IMR-90 (cell line): ENCODE data around the gene PRM3.

Source experiments
- CTCF ChIP-seq: conservative IDR thresholded peaks from 2 replicates; pipeline ENCODE4 v1.5.1; 2012; ENCODE audit warnings: mild to moderate bottlenecking, low read depth, low read length, improper control_type of control experiment
- ELK1 ChIP-seq: fragments of 150-350 bp; IDR thresholded peaks from 2 replicates; pipeline ENCODE4 v1.6.1; 2016; ENCODE audit warnings: low read depth, mild to moderate bottlenecking, low read length, moderate library complexity, borderline replicate concordance
- FOS ChIP-seq: fragments of 150-350 bp; IDR thresholded peaks from 2 replicates; pipeline ENCODE4 v1.6.1; 2016; ENCODE audit warnings: low read depth, low read length
- POLR2A ChIP-seq: IDR thresholded peaks from 2 replicates; pipeline ENCODE4 v1.6.1; 2012; ENCODE audit warnings: mild to moderate bottlenecking, low read depth, low read length
- RAD21 ChIP-seq: IDR thresholded peaks from 2 replicates; pipeline ENCODE4 v1.6.1; 2012; ENCODE audit warnings: low read length, improper control_type of control experiment
- RCOR1 ChIP-seq: IDR thresholded peaks from 2 replicates; pipeline ENCODE4 v1.6.1; 2012; ENCODE audit warnings: mild to moderate bottlenecking, low read length, improper control_type of control experiment; ENCODE audit not compliant: insufficient replicate concordance

GRCh38 chr16:11321662-11322061 is 48.2 kb upstream of the PRM3 start:
- TF ChIP-seq CTCF (no peak), POLR2A (no peak), RAD21 (no peak), FOS (no peak), RCOR1 (no peak), ELK1 (no peak)
